A673 (cell line): Measurements from ENCODE around the gene TAS1R3.

Experiments used
- EZH2 ChIP-seq: fragments of 200-600 bp; sonication (generic); IDR thresholded peaks from 2 replicates; pipeline ENCODE4 v1.6.1; 2017; ENCODE audit warnings: borderline replicate concordance, low read depth, mild to moderate bottlenecking, mixed read lengths, antibody characterized with exemption, low read length; ENCODE audit not compliant: poor library complexity, severe bottlenecking
- TF ChIP-seq, protein P1 (sequence below): fragments of 300-800, 200-600 bp; sonication (generic); conservative IDR thresholded peaks from 2 replicates; pipeline ENCODE4 v1.5.1; 2017; ENCODE audit warnings: low read depth, mild to moderate bottlenecking, antibody characterized with exemption, low read length, moderate library complexity, mixed read lengths

- TF ChIP-seq, protein P1, sequence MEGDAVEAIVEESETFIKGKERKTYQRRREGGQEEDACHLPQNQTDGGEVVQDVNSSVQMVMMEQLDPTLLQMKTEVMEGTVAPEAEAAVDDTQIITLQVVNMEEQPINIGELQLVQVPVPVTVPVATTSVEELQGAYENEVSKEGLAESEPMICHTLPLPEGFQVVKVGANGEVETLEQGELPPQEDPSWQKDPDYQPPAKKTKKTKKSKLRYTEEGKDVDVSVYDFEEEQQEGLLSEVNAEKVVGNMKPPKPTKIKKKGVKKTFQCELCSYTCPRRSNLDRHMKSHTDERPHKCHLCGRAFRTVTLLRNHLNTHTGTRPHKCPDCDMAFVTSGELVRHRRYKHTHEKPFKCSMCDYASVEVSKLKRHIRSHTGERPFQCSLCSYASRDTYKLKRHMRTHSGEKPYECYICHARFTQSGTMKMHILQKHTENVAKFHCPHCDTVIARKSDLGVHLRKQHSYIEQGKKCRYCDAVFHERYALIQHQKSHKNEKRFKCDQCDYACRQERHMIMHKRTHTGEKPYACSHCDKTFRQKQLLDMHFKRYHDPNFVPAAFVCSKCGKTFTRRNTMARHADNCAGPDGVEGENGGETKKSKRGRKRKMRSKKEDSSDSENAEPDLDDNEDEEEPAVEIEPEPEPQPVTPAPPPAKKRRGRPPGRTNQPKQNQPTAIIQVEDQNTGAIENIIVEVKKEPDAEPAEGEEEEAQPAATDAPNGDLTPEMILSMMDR, result no peak
- TF ChIP-seq EZH2, result no peak
Measured at GRCh38 chr1:1364266-1364665, 33.2 kb downstream of the TAS1R3 start.
